Immature natural killer cell (primary cell): ENCODE data around the gene OLIG1. TPM values are rescaled to one million over a fixed set of nuclear protein-coding genes. Genes with fewer than 3 reads are reported as not detected.

Experiments used
- polyA plus RNA-seq, 3 donors: library from polyadenylated mRNA; unstranded; fragments of 300-500 nt; fragmentation: Illumina TruSeq; gene quantifications; one replicate each; pipeline ENCODE4 v1.2.3, GENCODE V29; 2021

Gene OLIG1
- polyA plus RNA-seq, 3 donors from 2014 or later: not detected

Other genes with a start within 250 kb of the OLIG1 start
- gene OLIG2, start 44.2 kb upstream of the OLIG1 start, polyA plus RNA-seq: not detected
- 100 to 1,000 TPM in 1 of 3 donors, 10 to 100 TPM in 2; 76.8 to 111 (median 87.9) TPM for gene IFNAR2, start 159.8 kb downstream of the OLIG1 start, polyA plus RNA-seq
- 10 to 100 TPM; 45.9 to 63.5 (median 46.9) TPM for gene IL10RB, start 196.2 kb downstream of the OLIG1 start, polyA plus RNA-seq